ENCODE measurements around the gene SHOX.
"Not testable (repeated sequence)": the region's sequence is repeated elsewhere in the genome, so short reads cannot be mapped to it uniquely, and the experiment has no call there.

The SHOX gene

GRCh38 chrX:630612-631496, at the start of gene SHOX:
Gene SHOX (plus strand): TSS chrX:630791. CDS start chrX:630898, 107 bp downstream.
- DNase-seq (ENCODE audit: low spot score in 2 of 2) (peak in 1 of 2 donors; percentile 49), ATAC-seq (no peak)
- Mint-ChIP-seq H3K9me3 (peaks cover 18% of the 10 kb centered on the region), H3K4me1 (peaks cover 28% of the 10 kb centered on the region), H3K27ac (no peak within 1 kb of the TSS), H3K36me3 (no peaks in the 10 kb centered on the region), H3K4me3 (no peak within 1 kb of the TSS)

GRCh38 chrX:581066-581465, 49.5 kb upstream of the SHOX start:
- peaks cover 32% of the 10 kb centered on the region for H3K9me3 Mint-ChIP-seq
- H3K27ac Mint-ChIP-seq, result no peak overlapping the region
- no peaks in the 10 kb centered on the region for H3K36me3 Mint-ChIP-seq
- DNase-seq (ENCODE audit: low spot score in 2 of 2) (no peak), ATAC-seq (no peak)
- no peaks in the 10 kb centered on the region for H3K4me1 Mint-ChIP-seq
- no peak overlapping the region for H3K4me3 Mint-ChIP-seq

- Mint-ChIP-seq H3K36me3 (no peaks in the 10 kb centered on the region), H3K4me3 (no peak overlapping the region), H3K4me1 (no peaks in the 10 kb centered on the region), H3K27ac (no peak overlapping the region), H3K9me3 (peaks cover 32% of the 10 kb centered on the region)
- ATAC-seq (no peak), DNase-seq (ENCODE audit: low spot score in 2 of 2) (peak in 1 of 2 donors; percentile 36)
These were observed 48.8 kb upstream of the SHOX start for GRCh38 chrX:581720-582298.

GRCh38 chrX:584572-584971, 46.0 kb upstream of the SHOX start:
- H3K36me3 Mint-ChIP-seq, result no peaks in the 10 kb centered on the region
- DNase-seq (ENCODE audit: low spot score in 2 of 2) (no peak), ATAC-seq (no peak)
- no peak overlapping the region for H3K4me3 Mint-ChIP-seq
- H3K27ac Mint-ChIP-seq, result no peak overlapping the region
- H3K9me3 Mint-ChIP-seq, result peaks cover 14% of the 10 kb centered on the region
- H3K4me1 Mint-ChIP-seq, result no peaks in the 10 kb centered on the region

GRCh38 chrX:585115-585808, 45.3 kb upstream of the SHOX start:
- Mint-ChIP-seq H3K4me1 (no peaks in the 10 kb centered on the region), H3K36me3 (no peaks in the 10 kb centered on the region), H3K9me3 (peaks cover 10% of the 10 kb centered on the region), H3K4me3 (no peak overlapping the region), H3K27ac (no peak overlapping the region)
- peak in 1 of 2 donors; percentile 34 for DNase-seq (ENCODE audit: low spot score in 2 of 2)
- peak; percentile 34 for ATAC-seq

GRCh38 chrX:586351-586750, 44.2 kb upstream of the SHOX start:
- Mint-ChIP-seq H3K36me3 (no peaks in the 10 kb centered on the region), H3K9me3 (peaks cover 5% of the 10 kb centered on the region), H3K4me1 (no peaks in the 10 kb centered on the region), H3K4me3 (no peak overlapping the region), H3K27ac (no peak overlapping the region)
- no peak for DNase-seq (ENCODE audit: low spot score in 2 of 2)
- no peak for ATAC-seq

GRCh38 chrX:589261-589660, 41.3 kb upstream of the SHOX start:
- H3K9me3 Mint-ChIP-seq, ATAC-seq, H3K4me1 Mint-ChIP-seq, H3K4me3 Mint-ChIP-seq, H3K27ac Mint-ChIP-seq, H3K36me3 Mint-ChIP-seq: not testable (repeated sequence)
- DNase-seq (ENCODE audit: low spot score in 2 of 2), result peak in 1 of 2 donors; percentile 18

- no peak overlapping the region for H3K4me3 Mint-ChIP-seq
- no peak for ATAC-seq
- peaks cover 4% of the 10 kb centered on the region for H3K9me3 Mint-ChIP-seq
- no peaks in the 10 kb centered on the region for H3K4me1 Mint-ChIP-seq
- no peaks in the 10 kb centered on the region for H3K36me3 Mint-ChIP-seq
- DNase-seq (ENCODE audit: low spot score in 2 of 2), result peak in 1 of 2 donors; percentile 40
- no peak overlapping the region for H3K27ac Mint-ChIP-seq
These were observed 39.7 kb upstream of the SHOX start for GRCh38 chrX:590693-591404.

GRCh38 chrX:599837-600715, 30.5 kb upstream of the SHOX start:
- peak in 1 of 2 donors; percentile 26 for DNase-seq (ENCODE audit: low spot score in 2 of 2)
- Mint-ChIP-seq H3K9me3 (peaks cover 25% of the 10 kb centered on the region), H3K4me1 (no peaks in the 10 kb centered on the region), H3K4me3 (no peak overlapping the region), H3K27ac (no peak overlapping the region), H3K36me3 (peaks cover 6% of the 10 kb centered on the region)
- no peak for ATAC-seq

- peaks cover 12% of the 10 kb centered on the region for H3K9me3 Mint-ChIP-seq
- not testable (repeated sequence) for H3K36me3 Mint-ChIP-seq, H3K4me3 Mint-ChIP-seq, H3K27ac Mint-ChIP-seq, H3K4me1 Mint-ChIP-seq, ATAC-seq
- DNase-seq (ENCODE audit: low spot score in 2 of 2), result peak in 1 of 2 donors; percentile 6
These were observed 27.6 kb upstream of the SHOX start for GRCh38 chrX:603029-603428.

- not testable (repeated sequence) for ATAC-seq, H3K27ac Mint-ChIP-seq, H3K4me3 Mint-ChIP-seq, H3K4me1 Mint-ChIP-seq, H3K36me3 Mint-ChIP-seq
- peaks cover 16% of the 10 kb centered on the region for H3K9me3 Mint-ChIP-seq
- peak in 1 of 2 donors; percentile 3 for DNase-seq (ENCODE audit: low spot score in 2 of 2)
These were observed 26.0 kb upstream of the SHOX start for GRCh38 chrX:604616-605015.

- H3K4me3 Mint-ChIP-seq; H3K36me3 Mint-ChIP-seq; H3K27ac Mint-ChIP-seq; H3K4me1 Mint-ChIP-seq; ATAC-seq; DNase-seq (ENCODE audit: low spot score in 2 of 2): not testable (repeated sequence)
- H3K9me3 Mint-ChIP-seq, result peaks cover 19% of the 10 kb centered on the region
These were observed 22.5 kb upstream of the SHOX start for GRCh38 chrX:608088-608487.

GRCh38 chrX:614136-614535, 16.5 kb upstream of the SHOX start:
- peaks cover 24% of the 10 kb centered on the region for H3K9me3 Mint-ChIP-seq
- H3K4me1 Mint-ChIP-seq, result no peaks in the 10 kb centered on the region
- DNase-seq (ENCODE audit: low spot score in 2 of 2) (peak in 1 of 2 donors; percentile 25), ATAC-seq (no peak)
- H3K4me3 Mint-ChIP-seq, result no peak overlapping the region
- H3K36me3 Mint-ChIP-seq, result no peaks in the 10 kb centered on the region
- H3K27ac Mint-ChIP-seq, result no peak overlapping the region

GRCh38 chrX:617401-617800, 13.2 kb upstream of the SHOX start:
- ATAC-seq (no peak), DNase-seq (ENCODE audit: low spot score in 2 of 2) (no peak)
- peaks cover 5% of the 10 kb centered on the region for H3K36me3 Mint-ChIP-seq
- H3K27ac Mint-ChIP-seq, result no peak overlapping the region
- peaks cover 16% of the 10 kb centered on the region for H3K9me3 Mint-ChIP-seq
- H3K4me1 Mint-ChIP-seq, result peaks cover 6% of the 10 kb centered on the region
- no peak overlapping the region for H3K4me3 Mint-ChIP-seq

All from stimulated activated effector memory CD8-positive, alpha-beta T cell treated with anti-CD3 and anti-CD28 coated beads, Interleukin-12 subunit alpha, Interleukin-12 subunit beta, amount 100 ng/mL, for 72 hours (primary cell).